Fibroblast of mammary gland (primary cell): Measurements from ENCODE around the gene TTC23L.

Experiments used
- DNase-seq: peaks from one replicate; pipeline ENCODE4 v3.0.0-alpha.2; 2010; ENCODE audit warnings: low read depth
- H3K4me3 ChIP-seq: 2 replicates; pipeline ENCODE4 v1.5.1; 2011; ENCODE audit warnings: low read depth, mild to moderate bottlenecking, low read length, moderate library complexity; ENCODE audit not compliant: control insufficient read depth
- TF ChIP-seq, protein P1 (sequence below): conservative IDR thresholded peaks from 2 replicates; pipeline ENCODE4 v1.5.1; 2011; ENCODE audit warnings: low read depth, low read length, inconsistent platforms; ENCODE audit not compliant: control insufficient read depth, insufficient read depth

The TTC23L gene

DNA sequence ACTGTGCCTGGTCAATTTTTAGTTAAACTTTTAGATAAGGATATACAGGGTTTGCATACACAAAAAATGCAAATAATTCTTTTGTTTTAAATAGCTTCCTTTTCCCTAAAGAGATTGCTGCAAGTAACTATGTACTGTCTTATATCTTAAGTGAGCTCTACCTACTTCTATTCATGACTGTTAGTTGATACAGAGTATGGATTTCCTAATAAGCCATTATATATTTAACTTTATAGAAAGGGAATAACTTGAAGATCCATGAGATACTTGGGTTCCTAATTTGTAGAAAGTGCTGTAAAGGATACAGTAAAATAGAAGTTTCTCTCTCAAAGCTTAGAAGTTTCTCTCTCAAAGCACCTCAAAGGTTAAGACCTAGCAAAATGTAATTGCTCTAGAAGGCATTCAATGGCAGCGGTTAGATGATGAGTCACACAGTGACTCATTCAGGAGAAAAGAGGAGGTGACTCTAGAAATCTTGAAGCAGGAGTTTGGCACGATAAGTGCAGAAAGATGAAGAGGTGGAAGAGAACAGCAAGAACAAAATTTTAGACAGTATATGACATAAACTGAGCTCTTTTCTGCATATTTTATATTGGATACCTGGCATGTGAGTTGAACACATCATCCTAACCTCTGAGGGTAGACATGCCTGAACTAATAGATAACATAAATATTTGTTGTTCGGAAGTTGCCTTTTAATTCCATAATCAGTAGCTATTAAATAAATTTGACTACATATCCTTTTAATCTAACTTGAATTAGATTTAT, 84.9 kb downstream of the TTC23L start:
- DNase-seq = peak; percentile 91
- TF ChIP-seq, protein P1, sequence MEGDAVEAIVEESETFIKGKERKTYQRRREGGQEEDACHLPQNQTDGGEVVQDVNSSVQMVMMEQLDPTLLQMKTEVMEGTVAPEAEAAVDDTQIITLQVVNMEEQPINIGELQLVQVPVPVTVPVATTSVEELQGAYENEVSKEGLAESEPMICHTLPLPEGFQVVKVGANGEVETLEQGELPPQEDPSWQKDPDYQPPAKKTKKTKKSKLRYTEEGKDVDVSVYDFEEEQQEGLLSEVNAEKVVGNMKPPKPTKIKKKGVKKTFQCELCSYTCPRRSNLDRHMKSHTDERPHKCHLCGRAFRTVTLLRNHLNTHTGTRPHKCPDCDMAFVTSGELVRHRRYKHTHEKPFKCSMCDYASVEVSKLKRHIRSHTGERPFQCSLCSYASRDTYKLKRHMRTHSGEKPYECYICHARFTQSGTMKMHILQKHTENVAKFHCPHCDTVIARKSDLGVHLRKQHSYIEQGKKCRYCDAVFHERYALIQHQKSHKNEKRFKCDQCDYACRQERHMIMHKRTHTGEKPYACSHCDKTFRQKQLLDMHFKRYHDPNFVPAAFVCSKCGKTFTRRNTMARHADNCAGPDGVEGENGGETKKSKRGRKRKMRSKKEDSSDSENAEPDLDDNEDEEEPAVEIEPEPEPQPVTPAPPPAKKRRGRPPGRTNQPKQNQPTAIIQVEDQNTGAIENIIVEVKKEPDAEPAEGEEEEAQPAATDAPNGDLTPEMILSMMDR = no peak
- H3K4me3 ChIP-seq = no peak overlapping the region

- TF ChIP-seq, protein P1 = no peak
- no peak overlapping the region for H3K4me3 ChIP-seq
- DNase-seq = no peak
These were observed 85.5 kb downstream of the TTC23L start for GRCh38 chr5:34924462-34924765.

- H3K4me3 ChIP-seq = no peak overlapping the region
- no peak for DNase-seq
- TF ChIP-seq, protein P1 = no peak
These were observed 87.4 kb downstream of the TTC23L start for GRCh38 chr5:34926318-34926888.

DNA sequence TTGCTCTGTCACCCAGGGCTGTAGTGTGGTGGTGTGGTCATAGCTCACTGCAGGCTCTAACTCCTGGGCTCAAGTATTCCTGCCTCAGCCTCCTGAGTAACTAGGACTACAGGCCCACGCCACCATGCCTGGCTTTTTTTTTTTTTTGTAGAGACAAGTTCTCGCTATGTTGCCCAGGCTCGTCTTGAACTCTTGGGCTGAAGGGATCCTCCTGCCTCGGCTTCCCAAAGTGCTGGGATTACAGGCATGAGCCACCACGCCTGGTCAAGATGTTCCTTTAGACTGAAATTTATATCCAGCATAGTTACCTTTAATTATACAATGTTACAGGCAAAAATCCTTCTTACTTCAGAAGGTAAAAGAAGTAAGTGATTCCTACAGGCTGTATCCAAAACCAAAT, 88.8 kb downstream of the TTC23L start:
- no peak overlapping the region for H3K4me3 ChIP-seq
- TF ChIP-seq, protein P1 = no peak
- DNase-seq = no peak

DNA sequence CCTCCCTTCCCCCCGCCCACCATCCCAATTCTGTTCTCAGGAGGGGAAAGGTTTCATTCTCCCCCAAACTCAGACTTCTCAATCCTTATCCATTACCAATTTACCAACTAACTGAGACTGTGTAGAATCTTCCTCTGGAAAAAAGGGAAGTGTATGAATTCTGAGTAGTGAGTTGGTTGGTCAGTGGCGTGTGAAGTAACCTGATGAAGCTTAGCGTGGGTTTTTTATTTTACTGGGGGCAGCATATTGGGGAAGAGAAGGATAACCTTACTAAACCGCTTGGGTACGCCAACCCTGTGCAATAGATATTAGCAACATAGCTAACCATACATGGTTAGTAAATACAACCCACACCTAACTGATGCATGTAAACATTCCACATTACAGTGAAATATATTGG, 89.3 kb downstream of the TTC23L start:
- TF ChIP-seq, protein P1 = no peak
- no peak for DNase-seq

GRCh38 chr5:34929134-34929719, 90.3 kb downstream of the TTC23L start, which contains the start of gene DNAJC21:
DNAJC21 (plus strand) TSS chr5:34929559; CDS start chr5:34929820, 261 bp downstream.
- TF ChIP-seq, protein P1 = no peak
- H3K4me3 ChIP-seq = peak within 1 kb of the TSS; percentile 87
- peak; percentile 90 for DNase-seq

More for the DNA sequence above, 89.3 kb downstream of the TTC23L start:
- H3K4me3 ChIP-seq = no peak overlapping the region
